Astrocyte (in vitro differentiated cells and primary cell): Measurements from ENCODE around the gene KDM1B.
"Not testable (repeated sequence)": the region's sequence is repeated elsewhere in the genome, so short reads cannot be mapped to it uniquely, and the experiment has no call there.

ENCODE experiments used
- CTCF ChIP-seq: IDR thresholded peaks from 2 replicates; pipeline ENCODE4 v1.5.1; 2011; ENCODE audit warnings: low read depth, mild to moderate bottlenecking, inconsistent platforms, low read length, moderate library complexity; ENCODE audit not compliant: insufficient read depth
- EZH2 ChIP-seq: IDR thresholded peaks from 2 replicates; pipeline ENCODE4 v1.6.1; 2012; ENCODE audit warnings: mild to moderate bottlenecking, low read length, inconsistent platforms; ENCODE audit not compliant: insufficient read depth

GRCh38 chr6:18176198-18176597 lies 21.0 kb downstream of the KDM1B start:
- TF ChIP-seq CTCF, EZH2: not testable (repeated sequence)
